Thyroid gland (tissue), 4 donors: ENCODE data around the gene STAB1.

Experiments
- POLR2A ChIP-seq, 2 donors: fragments of 450-650 bp; IDR thresholded peaks; one replicate each; pipeline ENCODE4 v1.6.1; 2017; ENCODE audit warnings: antibody characterized with exemption in 2 of 2, mild to moderate bottlenecking in 2 of 2, moderate library complexity in 1 of 2
- TF ChIP-seq, protein P1 (sequence below), 6 experiments: fragments of 200-600 bp in 3 of 6; fragments of 450-650 bp in 3 of 6; sonication (generic) in 3 of 6; IDR thresholded peaks; one replicate each; pipeline ENCODE4 v1.5.1; 2016 to 2019; ENCODE audit warnings: antibody characterized with exemption in 6 of 6, mild to moderate bottlenecking in 2 of 6, inconsistent platforms in 1 of 6, moderate library complexity in 1 of 6

DNA sequence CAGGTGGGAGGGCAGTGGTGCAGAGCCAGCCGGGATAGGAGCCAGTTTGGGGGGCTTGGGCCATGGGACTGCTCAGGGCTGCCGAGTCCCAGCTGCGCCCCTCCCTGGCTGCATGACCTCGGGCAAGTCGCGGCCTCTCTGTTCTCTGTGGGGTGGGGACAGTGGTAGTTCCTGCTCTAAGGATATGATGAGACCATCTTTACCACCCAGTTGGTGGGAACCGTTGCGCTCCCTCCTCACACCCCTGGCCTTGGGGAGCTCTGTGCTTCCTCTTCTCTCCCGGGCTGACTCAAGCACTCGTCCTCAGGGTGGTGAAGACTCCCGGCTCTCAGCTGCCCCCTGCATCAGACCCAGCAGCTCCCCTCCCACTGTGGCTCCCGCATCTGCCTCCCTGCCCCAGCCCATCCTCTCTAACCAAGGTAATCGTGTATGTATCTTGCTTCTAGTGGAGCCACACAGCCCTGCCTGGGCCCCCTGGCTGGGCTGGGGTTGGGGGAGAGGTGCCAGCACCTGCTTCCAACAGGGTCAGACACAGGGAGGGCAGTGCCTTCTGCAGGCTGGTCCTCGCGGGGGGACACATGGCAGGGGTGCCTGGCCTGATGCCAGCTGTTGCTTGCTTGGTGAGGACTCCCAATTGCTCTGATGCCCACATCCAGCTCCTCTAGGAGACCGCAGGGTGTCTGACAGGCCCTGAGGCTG lies 15.1 kb upstream of the STAB1 start:
- TF ChIP-seq, protein P1, sequence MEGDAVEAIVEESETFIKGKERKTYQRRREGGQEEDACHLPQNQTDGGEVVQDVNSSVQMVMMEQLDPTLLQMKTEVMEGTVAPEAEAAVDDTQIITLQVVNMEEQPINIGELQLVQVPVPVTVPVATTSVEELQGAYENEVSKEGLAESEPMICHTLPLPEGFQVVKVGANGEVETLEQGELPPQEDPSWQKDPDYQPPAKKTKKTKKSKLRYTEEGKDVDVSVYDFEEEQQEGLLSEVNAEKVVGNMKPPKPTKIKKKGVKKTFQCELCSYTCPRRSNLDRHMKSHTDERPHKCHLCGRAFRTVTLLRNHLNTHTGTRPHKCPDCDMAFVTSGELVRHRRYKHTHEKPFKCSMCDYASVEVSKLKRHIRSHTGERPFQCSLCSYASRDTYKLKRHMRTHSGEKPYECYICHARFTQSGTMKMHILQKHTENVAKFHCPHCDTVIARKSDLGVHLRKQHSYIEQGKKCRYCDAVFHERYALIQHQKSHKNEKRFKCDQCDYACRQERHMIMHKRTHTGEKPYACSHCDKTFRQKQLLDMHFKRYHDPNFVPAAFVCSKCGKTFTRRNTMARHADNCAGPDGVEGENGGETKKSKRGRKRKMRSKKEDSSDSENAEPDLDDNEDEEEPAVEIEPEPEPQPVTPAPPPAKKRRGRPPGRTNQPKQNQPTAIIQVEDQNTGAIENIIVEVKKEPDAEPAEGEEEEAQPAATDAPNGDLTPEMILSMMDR (IDR thresholded peaks at IDR 0.05) = no peak
- TF ChIP-seq POLR2A (IDR thresholded peaks at IDR 0.05) = no peak
